ENCODE measurements around the gene SPG11. TPM values are rescaled to one million over a fixed set of nuclear protein-coding genes. Genes with fewer than 3 reads are reported as not detected.
"Not testable (repeated sequence)": the region's sequence is repeated elsewhere in the genome, so short reads cannot be mapped to it uniquely, and the experiment has no call there.

Gene SPG11
- 47.5 TPM for polyA plus RNA-seq (2013, experiment 1 of 4)
- polyA plus RNA-seq (2013, experiment 2 of 4): 42.5 TPM
- 38.2 TPM for polyA plus RNA-seq (2013, experiment 3 of 4)
- polyA plus RNA-seq (2013, experiment 4 of 4): 37.7 TPM

GRCh38 chr15:44663410-44664308, at the start of gene SPG11:
Gene SPG11, minus strand, starts transcription at chr15:44663662. Its CDS starts 15 bp downstream, at chr15:44663647.
- Histone ChIP-seq H3K36me3 (ENCODE audit: control insufficient read depth, insufficient read depth, low read length) (peaks cover 4% of the 10 kb centered on the region), H3K4me1 (ENCODE audit: control insufficient read depth, insufficient read depth, low read length) (no peaks in the 10 kb centered on the region), H3K9me3 (ENCODE audit: control insufficient read depth, low read length) (no peaks in the 10 kb centered on the region), H3K4me3 (ENCODE audit: insufficient read depth, low read depth, low read length) (peak within 1 kb of the TSS; percentile 84), H3K27me3 (ENCODE audit: control insufficient read depth, insufficient read depth, low read length, poor library complexity, severe bottlenecking) (no peaks in the 10 kb centered on the region), H3K27ac (ENCODE audit: insufficient read depth, low read depth, low read length, poor library complexity, severe bottlenecking) (peak within 1 kb of the TSS; percentile 64)
- 11% methylated on average over 53 of the region's 53 CpGs for WGBS, 2 experiments

GRCh38 chr15:44712346-44713005, 49.0 kb upstream of the SPG11 start:
- WGBS, 2 experiments: 84 to 87% methylated on average over 24 of the region's 24 CpGs
- H3K4me1 ChIP-seq (ENCODE audit: control insufficient read depth, insufficient read depth, low read length): no peaks in the 10 kb centered on the region
- H3K36me3 ChIP-seq (ENCODE audit: control insufficient read depth, insufficient read depth, low read length): no peaks in the 10 kb centered on the region
- H3K9me3 ChIP-seq (ENCODE audit: control insufficient read depth, low read length): no peaks in the 10 kb centered on the region
- H3K27me3 ChIP-seq (ENCODE audit: control insufficient read depth, insufficient read depth, low read length, poor library complexity, severe bottlenecking): peaks cover 17% of the 10 kb centered on the region
- H3K27ac ChIP-seq (ENCODE audit: insufficient read depth, low read depth, low read length, poor library complexity, severe bottlenecking): no peak overlapping the region
- peak overlapping the region; percentile 88 for H3K4me3 ChIP-seq (ENCODE audit: insufficient read depth, low read depth, low read length)

DNA sequence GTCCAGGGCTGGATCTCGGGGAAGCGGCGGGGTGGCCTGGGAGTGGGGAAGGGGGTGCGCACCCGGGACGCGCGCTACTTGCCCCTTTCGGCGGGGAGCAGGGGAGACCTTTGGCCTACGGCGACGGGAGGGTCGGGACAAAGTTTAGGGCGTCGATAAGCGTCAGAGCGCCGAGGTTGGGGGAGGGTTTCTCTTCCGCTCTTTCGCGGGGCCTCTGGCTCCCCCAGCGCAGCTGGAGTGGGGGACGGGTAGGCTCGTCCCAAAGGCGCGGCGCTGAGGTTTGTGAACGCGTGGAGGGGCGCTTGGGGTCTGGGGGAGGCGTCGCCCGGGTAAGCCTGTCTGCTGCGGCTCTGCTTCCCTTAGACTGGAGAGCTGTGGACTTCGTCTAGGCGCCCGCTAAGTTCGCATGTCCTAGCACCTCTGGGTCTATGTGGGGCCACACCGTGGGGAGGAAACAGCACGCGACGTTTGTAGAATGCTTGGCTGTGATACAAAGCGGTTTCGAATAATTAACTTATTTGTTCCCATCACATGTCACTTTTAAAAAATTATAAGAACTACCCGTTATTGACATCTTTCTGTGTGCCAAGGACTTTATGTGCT, 48.4 kb upstream of the SPG11 start:
- no peaks in the 10 kb centered on the region for H3K4me1 ChIP-seq (ENCODE audit: control insufficient read depth, insufficient read depth, low read length)
- H3K4me3 ChIP-seq (ENCODE audit: insufficient read depth, low read depth, low read length): peak overlapping the region; percentile 88
- peaks cover 17% of the 10 kb centered on the region for H3K27me3 ChIP-seq (ENCODE audit: control insufficient read depth, insufficient read depth, low read length, poor library complexity, severe bottlenecking)
- WGBS, 2 experiments: 6 to 7% methylated on average over 46 of the region's 46 CpGs
- peak overlapping the region; percentile 55 for H3K27ac ChIP-seq (ENCODE audit: insufficient read depth, low read depth, low read length, poor library complexity, severe bottlenecking)
- no peaks in the 10 kb centered on the region for H3K9me3 ChIP-seq (ENCODE audit: control insufficient read depth, low read length)
- H3K36me3 ChIP-seq (ENCODE audit: control insufficient read depth, insufficient read depth, low read length): no peaks in the 10 kb centered on the region

GRCh38 chr15:44711096-44711742, 47.8 kb upstream of the SPG11 start, which contains the start of the genes B2M and PATL2:
Gene B2M, plus strand, starts transcription at chr15:44711517. Its CDS starts 30 bp downstream, at chr15:44711547.
Gene PATL2, minus strand, starts transcription at chr15:44711323. Its CDS starts 34,833 bp downstream, at chr15:44676490.
- peaks cover 17% of the 10 kb centered on the region for H3K27me3 ChIP-seq (ENCODE audit: control insufficient read depth, insufficient read depth, low read length, poor library complexity, severe bottlenecking)
- 0% methylated on average over 37 of the region's 37 CpGs for WGBS, 2 experiments
- H3K36me3 ChIP-seq (ENCODE audit: control insufficient read depth, insufficient read depth, low read length): no peaks in the 10 kb centered on the region
- peak within 1 kb of the TSS; percentile 88 for H3K4me3 ChIP-seq (ENCODE audit: insufficient read depth, low read depth, low read length)
- H3K27ac ChIP-seq (ENCODE audit: insufficient read depth, low read depth, low read length, poor library complexity, severe bottlenecking): peak within 1 kb of the TSS; percentile 55
- H3K9me3 ChIP-seq (ENCODE audit: control insufficient read depth, low read length): no peaks in the 10 kb centered on the region
- H3K4me1 ChIP-seq (ENCODE audit: control insufficient read depth, insufficient read depth, low read length): no peaks in the 10 kb centered on the region

DNA sequence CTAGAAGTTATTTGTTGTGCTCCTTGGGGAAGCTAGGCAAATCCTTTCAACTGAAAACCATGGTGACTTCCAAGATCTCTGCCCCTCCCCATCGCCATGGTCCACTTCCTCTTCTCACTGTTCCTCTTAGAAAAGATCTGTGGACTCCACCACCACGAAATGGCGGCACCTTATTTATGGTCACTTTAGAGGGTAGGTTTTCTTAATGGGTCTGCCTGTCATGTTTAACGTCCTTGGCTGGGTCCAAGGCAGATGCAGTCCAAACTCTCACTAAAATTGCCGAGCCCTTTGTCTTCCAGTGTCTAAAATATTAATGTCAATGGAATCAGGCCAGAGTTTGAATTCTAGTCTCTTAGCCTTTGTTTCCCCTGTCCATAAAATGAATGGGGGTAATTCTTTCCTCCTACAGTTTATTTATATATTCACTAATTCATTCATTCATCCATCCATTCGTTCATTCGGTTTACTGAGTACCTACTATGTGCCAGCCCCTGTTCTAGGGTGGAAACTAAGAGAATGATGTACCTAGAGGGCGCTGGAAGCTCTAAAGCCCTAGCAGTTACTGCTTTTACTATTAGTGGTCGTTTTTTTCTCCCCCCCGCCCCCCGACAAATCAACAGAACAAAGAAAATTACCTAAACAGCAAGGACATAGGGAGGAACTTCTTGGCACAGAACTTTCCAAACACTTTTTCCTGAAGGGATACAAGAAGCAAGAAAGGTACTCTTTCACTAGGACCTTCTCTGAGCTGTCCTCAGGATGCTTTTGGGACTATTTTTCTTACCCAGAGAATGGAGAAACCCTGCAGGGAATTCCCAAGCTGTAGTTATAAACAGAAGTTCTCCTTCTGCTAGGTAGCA, 47.0 kb upstream of the SPG11 start:
- Histone ChIP-seq H3K4me3 (ENCODE audit: insufficient read depth, low read depth, low read length) (peak overlapping the region; percentile 88), H3K4me1 (ENCODE audit: control insufficient read depth, insufficient read depth, low read length) (no peaks in the 10 kb centered on the region), H3K9me3 (ENCODE audit: control insufficient read depth, low read length) (no peaks in the 10 kb centered on the region), H3K36me3 (ENCODE audit: control insufficient read depth, insufficient read depth, low read length) (no peaks in the 10 kb centered on the region), H3K27ac (ENCODE audit: insufficient read depth, low read depth, low read length, poor library complexity, severe bottlenecking) (no peak overlapping the region), H3K27me3 (ENCODE audit: control insufficient read depth, insufficient read depth, low read length, poor library complexity, severe bottlenecking) (peaks cover 17% of the 10 kb centered on the region)
- WGBS, 2 experiments: 45 to 46% methylated on average over 9 to 11 of the region's 11 CpGs

- WGBS, 2 experiments: 84 to 86% methylated on average over 2 of the region's 2 CpGs
Measured at GRCh38 chr15:44706946-44707636, 43.6 kb upstream of the SPG11 start.

DNA sequence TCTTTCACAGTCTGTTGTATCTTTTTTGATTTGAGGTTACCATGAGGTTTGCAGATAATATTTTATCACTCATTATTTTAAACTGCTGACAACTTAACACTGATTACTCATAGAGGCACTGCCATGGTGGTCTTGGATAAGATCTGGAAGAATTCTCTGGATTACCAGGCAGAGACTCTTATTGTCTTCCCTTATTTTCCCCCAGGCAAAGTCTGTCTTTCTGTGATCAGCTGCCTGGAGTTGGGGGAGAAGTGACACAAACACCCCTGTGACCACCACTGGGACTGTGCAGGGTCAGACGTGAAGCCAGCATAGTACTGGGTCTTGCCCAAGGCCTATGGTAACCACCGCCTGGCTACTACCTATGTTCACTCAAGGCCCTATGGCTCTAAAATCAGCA, 42.9 kb upstream of the SPG11 start:
- no peaks in the 10 kb centered on the region for H3K9me3 ChIP-seq (ENCODE audit: control insufficient read depth, low read length)
- no peak overlapping the region for H3K27ac ChIP-seq (ENCODE audit: insufficient read depth, low read depth, low read length, poor library complexity, severe bottlenecking)
- H3K4me3 ChIP-seq (ENCODE audit: insufficient read depth, low read depth, low read length): no peak overlapping the region
- H3K4me1 ChIP-seq (ENCODE audit: control insufficient read depth, insufficient read depth, low read length): no peaks in the 10 kb centered on the region
- 91 to 93% methylated on average over 2 of the region's 2 CpGs for WGBS, 2 experiments
- H3K27me3 ChIP-seq (ENCODE audit: control insufficient read depth, insufficient read depth, low read length, poor library complexity, severe bottlenecking): peaks cover under 1% of the 10 kb centered on the region
- no peaks in the 10 kb centered on the region for H3K36me3 ChIP-seq (ENCODE audit: control insufficient read depth, insufficient read depth, low read length)

More at GRCh38 chr15:44706946-44707636, 43.6 kb upstream of the SPG11 start:
- H3K27ac ChIP-seq (ENCODE audit: insufficient read depth, low read depth, low read length, poor library complexity, severe bottlenecking): no peak overlapping the region
- H3K4me1 ChIP-seq (ENCODE audit: control insufficient read depth, insufficient read depth, low read length): no peaks in the 10 kb centered on the region
- H3K36me3 ChIP-seq (ENCODE audit: control insufficient read depth, insufficient read depth, low read length): no peaks in the 10 kb centered on the region
- no peak overlapping the region for H3K4me3 ChIP-seq (ENCODE audit: insufficient read depth, low read depth, low read length)
- no peaks in the 10 kb centered on the region for H3K9me3 ChIP-seq (ENCODE audit: control insufficient read depth, low read length)
- H3K27me3 ChIP-seq (ENCODE audit: control insufficient read depth, insufficient read depth, low read length, poor library complexity, severe bottlenecking): peaks cover 7% of the 10 kb centered on the region

DNA sequence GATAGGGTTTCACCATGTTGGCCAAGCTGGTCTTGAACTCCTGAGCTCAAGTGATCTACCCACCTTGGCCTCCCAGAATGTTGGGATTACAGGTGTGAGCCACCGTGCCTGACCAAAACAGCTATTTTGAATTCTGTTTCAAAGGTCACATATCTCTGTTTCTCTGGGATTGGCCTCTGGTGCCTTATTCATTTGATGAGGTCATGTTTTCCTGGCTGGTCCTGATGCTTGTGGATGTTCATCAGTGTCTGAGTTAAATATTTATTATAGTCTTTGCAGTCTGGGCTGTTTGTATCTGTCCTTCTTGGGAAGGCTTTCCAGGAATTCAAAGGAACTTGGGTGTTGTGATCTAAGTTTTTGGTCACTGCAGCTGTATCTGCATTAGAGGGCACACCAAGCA, 42.5 kb upstream of the SPG11 start:
- Histone ChIP-seq H3K9me3 (ENCODE audit: control insufficient read depth, low read length) (no peaks in the 10 kb centered on the region), H3K27ac (ENCODE audit: insufficient read depth, low read depth, low read length, poor library complexity, severe bottlenecking) (no peak overlapping the region), H3K4me1 (ENCODE audit: control insufficient read depth, insufficient read depth, low read length) (no peaks in the 10 kb centered on the region), H3K36me3 (ENCODE audit: control insufficient read depth, insufficient read depth, low read length) (no peaks in the 10 kb centered on the region), H3K4me3 (ENCODE audit: insufficient read depth, low read depth, low read length) (no peak overlapping the region), H3K27me3 (ENCODE audit: control insufficient read depth, insufficient read depth, low read length, poor library complexity, severe bottlenecking) (no peaks in the 10 kb centered on the region)
- 91 to 96% methylated on average over 1 of the region's 1 CpG for WGBS, 2 experiments

- H3K9me3 ChIP-seq (ENCODE audit: control insufficient read depth, low read length); H3K27ac ChIP-seq (ENCODE audit: insufficient read depth, low read depth, low read length, poor library complexity, severe bottlenecking); H3K36me3 ChIP-seq (ENCODE audit: control insufficient read depth, insufficient read depth, low read length); H3K27me3 ChIP-seq (ENCODE audit: control insufficient read depth, insufficient read depth, low read length, poor library complexity, severe bottlenecking); H3K4me3 ChIP-seq (ENCODE audit: insufficient read depth, low read depth, low read length); H3K4me1 ChIP-seq (ENCODE audit: control insufficient read depth, insufficient read depth, low read length): not testable (repeated sequence)
Measured at GRCh38 chr15:44700676-44701075, 37.2 kb upstream of the SPG11 start.
